Measurements from ENCODE around the gene SRGAP2C.
"Not testable (repeated sequence)": the region's sequence is repeated elsewhere in the genome, so short reads cannot be mapped to it uniquely, and the experiment has no call there.

GRCh38 chr1:121215699-121216417 lies 31.1 kb downstream of the SRGAP2C start:
- not testable (repeated sequence) for TF ChIP-seq REST (IDR thresholded peaks at IDR 0.05); YY1 (IDR thresholded peaks at IDR 0.05); CTCF (IDR thresholded peaks at IDR 0.05; ENCODE audit: low read depth, low read length, missing input control); HNF4G (IDR thresholded peaks at IDR 0.05); ATF3 (IDR thresholded peaks at IDR 0.05); ZBTB33 (IDR thresholded peaks at IDR 0.05); MAX (IDR thresholded peaks at IDR 0.05); SP1 (IDR thresholded peaks at IDR 0.05); FOXA2 (IDR thresholded peaks at IDR 0.05); JUND (IDR thresholded peaks at IDR 0.05); EGR1 (IDR thresholded peaks at IDR 0.05; ENCODE audit: low read depth in 2 of 2); GABPA (IDR thresholded peaks at IDR 0.05 in 1 of 2, conservative IDR thresholded peaks at IDR 0.05 in 1 of 2); HNF4A (conservative IDR thresholded peaks at IDR 0.05)
